K562 (cell line): ENCODE measurements around the gene GP1BA. TPM values are rescaled to one million over a fixed set of nuclear protein-coding genes. Genes with fewer than 3 reads are reported as not detected.

Source experiments
- ERF ChIP-seq: fragments of 450-650 bp; formaldehyde crosslinking; IDR thresholded peaks from 2 replicates; pipeline ENCODE4 v1.4.0; 2020; ENCODE audit warnings: mild to moderate bottlenecking, mixed read lengths
- FOXA1 ChIP-seq: fragments of 450-650 bp; IDR thresholded peaks from 2 replicates; pipeline ENCODE4 v1.6.1; 2016; ENCODE audit warnings: mild to moderate bottlenecking, borderline replicate concordance
- GABPB1 ChIP-seq: sonication (generic); formaldehyde crosslinking; IDR thresholded peaks from 2 replicates; pipeline ENCODE4 v1.8.0; 2022; ENCODE audit warnings: mild to moderate bottlenecking, missing genetic modification reagents
- HIVEP1 ChIP-seq: fragments of 250-450 bp; sonication (Bioruptor Pico); IDR thresholded peaks from 2 replicates; pipeline ENCODE4 v1.4.0; 2020; ENCODE audit warnings: mild to moderate bottlenecking
- JUND ChIP-seq, 2 experiments: IDR thresholded peaks; 2 replicates in 1 of 2; 3 replicates in 1 of 2; pipeline ENCODE4 v1.6.1; 2011; ENCODE audit warnings: borderline replicate concordance in 2 of 2, low read depth in 2 of 2, low read length in 2 of 2, improper control_type of control experiment in 1 of 2, missing biosample characterization in 1 of 2, missing genetic modification characterization in 1 of 2, missing genetic modification reagents in 1 of 2
- KDM2B ChIP-seq: fragments of 250-450 bp; sonication (Bioruptor Pico); IDR thresholded peaks from 2 replicates; pipeline ENCODE4 v1.8.0; 2021; ENCODE audit warnings: mild to moderate bottlenecking, moderate library complexity
- MED1 ChIP-seq: sonication (generic); formaldehyde crosslinking; IDR thresholded peaks from 2 replicates; pipeline ENCODE4 v1.8.1; 2023; ENCODE audit warnings: missing genetic modification reagents, borderline replicate concordance
- MXD1 ChIP-seq: fragments of 250-450 bp; sonication (Bioruptor Pico); IDR thresholded peaks from 2 replicates; pipeline ENCODE4 v1.8.0; 2021; ENCODE audit warnings: borderline replicate concordance, mild to moderate bottlenecking, moderate library complexity; ENCODE audit not compliant: poor library complexity, severe bottlenecking
- POLR2B ChIP-seq: fragments of 450-650 bp; IDR thresholded peaks from 2 replicates; pipeline ENCODE4 v1.6.1; 2018; ENCODE audit warnings: low read depth; ENCODE audit not compliant: partially characterized antibody
- RBM39 ChIP-seq: fragments of 200-400 bp; formaldehyde crosslinking; optimal IDR thresholded peaks from 2 replicates; pipeline ENCODE3; 2018; ENCODE audit warnings: low read depth, low read length
- THRAP3 ChIP-seq: fragments of 450-650 bp; IDR thresholded peaks from 2 replicates; pipeline ENCODE4 v1.6.1; 2016; ENCODE audit warnings: mild to moderate bottlenecking, inconsistent platforms, borderline replicate concordance
- ZNF239 ChIP-seq: fragments of 250-450 bp; sonication (Bioruptor Pico); IDR thresholded peaks from 2 replicates; pipeline ENCODE4 v1.4.0; 2020; ENCODE audit warnings: mild to moderate bottlenecking
- ZNF408 ChIP-seq: fragments of 250-450 bp; sonication (Bioruptor Pico); IDR thresholded peaks from 2 replicates; pipeline ENCODE4 v1.4.0; 2020; ENCODE audit warnings: low read depth, mild to moderate bottlenecking, moderate library complexity
- ZNF79 ChIP-seq: fragments of 250-450 bp; sonication (Bioruptor Pico); IDR thresholded peaks from 2 replicates; pipeline ENCODE4 v1.4.0; 2020; ENCODE audit warnings: low read depth, mild to moderate bottlenecking, moderate library complexity
- polyA plus RNA-seq, 8 experiments: library from polyadenylated mRNA; depleted of rRNA in 4 of 8; stranded (reverse) in 5 of 8; unstranded in 3 of 8; fragments of >200 nt; fragmentation: Nextera tagmentation in 2 of 8; fragmentation: Illumina TruSeq in 1 of 8; extraction: Ambion mirVana in 2 of 8; extraction: Trizol in 1 of 8; gene quantifications; 2 replicates each; pipeline versions ENCODE4 v1.2.1 to v1.2.3, GENCODE V29; 2011 to 2014; ENCODE audit warnings: inconsistent platforms in 1 of 8, missing spikeins in 1 of 8
- total RNA-seq, 7 experiments: library from RNA; depleted of rRNA in 6 of 7; stranded (reverse); fragments of >200 nt in 6 of 7; fragmentation: Illumina TruSeq in 2 of 7; extraction: Trizol in 2 of 7; gene quantifications; 2 replicates each; pipeline versions ENCODE4 v1.2.1 to v1.2.3, GENCODE V29; 2011 to 2021; ENCODE audit warnings: low replicate concordance in 1 of 7
- TF ChIP-seq, protein P1 (sequence below), 2 experiments: fragments of 450-650 bp; IDR thresholded peaks; 2 replicates each; pipeline ENCODE4 v1.6.1; 2016; ENCODE audit warnings: mild to moderate bottlenecking in 2 of 2, borderline replicate concordance in 1 of 2, low read depth in 1 of 2, moderate library complexity in 1 of 2
- TF ChIP-seq, protein P2 (sequence below): IDR thresholded peaks from 2 replicates; pipeline ENCODE4 v1.6.1; 2014; ENCODE audit warnings: antibody characterized with exemption

Gene GP1BA
- total and polyA plus RNA-seq, 9 of the 15 experiments (the other 6 are each of a cell fraction or from before 2014, with no cell fraction given): 0.01 TPM; not detected in 8

DNA sequence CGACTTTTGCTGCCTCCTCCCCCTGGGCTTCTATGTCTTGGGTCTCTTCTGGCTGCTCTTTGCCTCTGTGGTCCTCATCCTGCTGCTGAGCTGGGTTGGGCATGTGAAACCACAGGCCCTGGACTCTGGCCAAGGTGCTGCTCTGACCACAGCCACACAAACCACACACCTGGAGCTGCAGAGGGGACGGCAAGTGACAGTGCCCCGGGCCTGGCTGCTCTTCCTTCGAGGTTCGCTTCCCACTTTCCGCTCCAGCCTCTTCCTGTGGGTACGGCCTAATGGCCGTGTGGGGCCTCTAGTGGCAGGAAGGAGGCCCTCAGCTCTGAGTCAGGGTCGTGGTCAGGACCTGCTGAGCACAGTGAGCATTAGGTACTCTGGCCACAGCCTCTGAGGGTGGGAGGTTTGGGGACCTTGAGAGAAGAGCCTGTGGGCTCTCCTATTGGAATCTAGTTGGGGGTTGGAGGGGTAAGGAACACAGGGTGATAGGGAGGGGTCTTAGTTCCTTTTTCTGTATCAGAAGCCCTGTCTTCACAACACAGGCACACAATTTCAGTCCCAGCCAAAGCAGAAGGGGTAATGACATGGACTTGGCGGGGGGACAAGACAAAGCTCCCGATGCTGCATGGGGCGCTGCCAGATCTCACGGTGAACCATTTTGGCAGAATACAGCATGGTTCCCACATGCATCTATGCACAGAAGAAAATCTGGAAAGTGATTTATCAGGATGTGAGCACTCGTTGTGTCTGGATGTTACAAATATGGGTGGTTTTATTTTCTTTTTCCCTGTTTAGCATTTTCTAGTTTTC, 2.3 kb downstream of the GP1BA start (continued):
- TF ChIP-seq, protein P1, sequence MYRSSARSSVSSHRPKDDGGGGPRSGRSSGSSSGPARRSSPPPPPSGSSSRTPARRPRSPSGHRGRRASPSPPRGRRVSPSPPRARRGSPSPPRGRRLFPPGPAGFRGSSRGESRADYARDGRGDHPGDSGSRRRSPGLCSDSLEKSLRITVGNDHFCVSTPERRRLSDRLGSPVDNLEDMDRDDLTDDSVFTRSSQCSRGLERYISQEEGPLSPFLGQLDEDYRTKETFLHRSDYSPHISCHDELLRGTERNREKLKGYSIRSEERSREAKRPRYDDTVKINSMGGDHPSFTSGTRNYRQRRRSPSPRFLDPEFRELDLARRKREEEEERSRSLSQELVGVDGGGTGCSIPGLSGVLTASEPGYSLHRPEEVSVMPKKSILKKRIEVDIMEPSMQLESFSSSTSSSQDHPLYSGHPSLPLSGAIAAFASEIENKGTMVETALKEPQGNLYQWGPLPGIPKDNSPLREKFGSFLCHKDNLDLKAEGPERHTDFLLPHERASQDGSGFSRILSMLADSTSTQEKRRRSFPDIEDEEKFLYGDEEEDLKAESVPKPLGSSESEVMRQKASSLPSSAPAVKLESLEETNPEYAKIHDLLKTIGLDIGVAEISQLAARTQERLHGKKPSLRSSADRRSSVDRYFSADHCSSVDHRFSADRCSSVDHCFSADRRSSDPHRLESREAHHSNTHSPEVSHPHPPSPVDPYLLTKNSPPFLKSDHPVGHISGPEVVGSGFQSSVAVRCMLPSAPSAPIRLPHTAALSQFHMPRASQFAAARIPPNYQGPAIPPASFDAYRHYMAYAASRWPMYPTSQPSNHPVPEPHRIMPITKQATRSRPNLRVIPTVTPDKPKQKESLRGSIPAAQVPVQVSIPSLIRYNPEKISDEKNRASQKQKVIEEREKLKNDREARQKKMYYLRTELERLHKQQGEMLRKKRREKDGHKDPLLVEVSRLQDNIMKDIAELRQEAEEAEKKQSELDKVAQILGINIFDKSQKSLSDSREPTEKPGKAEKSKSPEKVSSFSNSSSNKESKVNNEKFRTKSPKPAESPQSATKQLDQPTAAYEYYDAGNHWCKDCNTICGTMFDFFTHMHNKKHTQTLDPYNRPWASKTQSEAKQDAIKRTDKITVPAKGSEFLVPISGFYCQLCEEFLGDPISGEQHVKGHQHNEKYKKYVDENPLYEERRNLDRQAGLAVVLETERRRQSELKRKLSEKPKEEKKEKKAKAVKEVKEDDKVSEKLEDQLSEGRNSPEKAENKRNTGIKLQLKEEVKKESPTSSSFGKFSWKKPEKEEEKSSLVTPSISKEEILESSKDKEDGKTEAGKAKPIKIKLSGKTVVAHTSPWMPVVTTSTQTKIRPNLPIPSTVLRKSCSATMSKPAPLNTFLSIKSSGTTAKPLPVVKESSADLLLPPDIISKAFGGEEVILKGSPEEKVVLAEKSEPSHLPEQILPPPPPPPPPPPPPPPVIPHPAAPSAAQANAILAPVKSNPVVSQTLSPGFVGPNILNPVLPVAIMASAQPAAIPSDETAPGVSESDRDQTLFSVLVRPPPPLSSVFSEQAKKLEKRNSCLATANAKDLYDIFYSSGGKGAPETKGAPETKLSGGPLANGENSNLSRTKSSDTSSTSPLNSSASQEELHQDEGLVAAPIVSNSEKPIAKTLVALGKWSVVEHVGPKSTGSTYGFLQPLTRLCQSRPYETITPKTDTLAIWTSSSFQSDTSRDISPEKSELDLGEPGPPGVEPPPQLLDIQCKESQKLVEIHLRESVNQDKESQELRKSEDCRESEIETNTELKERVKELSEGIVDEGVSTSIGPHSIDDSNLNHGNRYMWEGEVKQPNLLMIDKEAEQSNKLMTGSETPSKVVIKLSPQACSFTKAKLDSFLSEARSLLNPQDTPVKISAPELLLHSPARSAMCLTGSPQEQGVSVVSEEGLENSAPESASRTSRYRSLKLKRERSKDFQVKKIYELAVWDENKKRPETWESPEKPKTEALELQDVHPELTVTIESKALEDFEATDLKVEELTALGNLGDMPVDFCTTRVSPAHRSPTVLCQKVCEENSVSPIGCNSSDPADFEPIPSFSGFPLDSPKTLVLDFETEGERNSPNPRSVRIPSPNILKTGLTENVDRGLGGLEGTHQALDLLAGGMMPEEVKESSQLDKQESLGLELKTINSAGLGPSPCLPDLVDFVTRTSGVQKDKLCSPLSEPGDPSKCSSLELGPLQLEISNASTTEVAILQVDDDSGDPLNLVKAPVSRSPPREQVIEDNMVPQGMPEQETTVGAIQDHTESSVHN (IDR thresholded peaks at IDR 0.05; ENCODE audit: borderline replicate concordance in 1 of 2, low read depth in 1 of 2): no peak
- TF ChIP-seq HIVEP1 (CRISPR knock-in tag) (no peak), KDM2B (no peak), MXD1 (CRISPR knock-in tag) (no peak), POLR2B (no peak), GABPB1 (no peak), ZNF408 (CRISPR knock-in tag) (no peak), ERF (CRISPR knock-in tag) (no peak), ZNF239 (no peak), RBM39 (no peak), MED1 (CRISPR knock-in tag) (no peak), JUND (IDR thresholded peaks at IDR 0.05; ENCODE audit: borderline replicate concordance, low read depth, low read length) (no peak), JUND (tag; IDR thresholded peaks at IDR 0.05; ENCODE audit: borderline replicate concordance, low read depth, low read length) (no peak), THRAP3 (no peak), FOXA1 (no peak), ZNF79 (CRISPR knock-in tag) (no peak)
- TF ChIP-seq, protein P2, sequence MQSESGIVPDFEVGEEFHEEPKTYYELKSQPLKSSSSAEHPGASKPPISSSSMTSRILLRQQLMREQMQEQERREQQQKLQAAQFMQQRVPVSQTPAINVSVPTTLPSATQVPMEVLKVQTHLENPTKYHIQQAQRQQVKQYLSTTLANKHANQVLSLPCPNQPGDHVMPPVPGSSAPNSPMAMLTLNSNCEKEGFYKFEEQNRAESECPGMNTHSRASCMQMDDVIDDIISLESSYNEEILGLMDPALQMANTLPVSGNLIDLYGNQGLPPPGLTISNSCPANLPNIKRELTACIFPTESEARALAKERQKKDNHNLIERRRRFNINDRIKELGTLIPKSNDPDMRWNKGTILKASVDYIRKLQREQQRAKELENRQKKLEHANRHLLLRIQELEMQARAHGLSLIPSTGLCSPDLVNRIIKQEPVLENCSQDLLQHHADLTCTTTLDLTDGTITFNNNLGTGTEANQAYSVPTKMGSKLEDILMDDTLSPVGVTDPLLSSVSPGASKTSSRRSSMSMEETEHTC: no peak
